Tibial nerve (tissue), 3 donors: ENCODE measurements around the gene CIROP.

Experiments used
- POLR2A ChIP-seq, 2 donors: fragments of 450-650 bp; IDR thresholded peaks; one replicate each; pipeline ENCODE4 v1.6.1; 2017; ENCODE audit warnings: antibody characterized with exemption in 2 of 2, mild to moderate bottlenecking in 2 of 2, moderate library complexity in 2 of 2
- TF ChIP-seq, protein P1 (sequence below), 5 experiments: fragments of 200-600 bp in 3 of 5; fragments of 450-650 bp in 2 of 5; sonication (generic) in 3 of 5; IDR thresholded peaks; one replicate each; pipeline ENCODE4 v1.5.1; 2016 to 2019; ENCODE audit warnings: antibody characterized with exemption in 5 of 5, mild to moderate bottlenecking in 3 of 5, moderate library complexity in 2 of 5

DNA sequence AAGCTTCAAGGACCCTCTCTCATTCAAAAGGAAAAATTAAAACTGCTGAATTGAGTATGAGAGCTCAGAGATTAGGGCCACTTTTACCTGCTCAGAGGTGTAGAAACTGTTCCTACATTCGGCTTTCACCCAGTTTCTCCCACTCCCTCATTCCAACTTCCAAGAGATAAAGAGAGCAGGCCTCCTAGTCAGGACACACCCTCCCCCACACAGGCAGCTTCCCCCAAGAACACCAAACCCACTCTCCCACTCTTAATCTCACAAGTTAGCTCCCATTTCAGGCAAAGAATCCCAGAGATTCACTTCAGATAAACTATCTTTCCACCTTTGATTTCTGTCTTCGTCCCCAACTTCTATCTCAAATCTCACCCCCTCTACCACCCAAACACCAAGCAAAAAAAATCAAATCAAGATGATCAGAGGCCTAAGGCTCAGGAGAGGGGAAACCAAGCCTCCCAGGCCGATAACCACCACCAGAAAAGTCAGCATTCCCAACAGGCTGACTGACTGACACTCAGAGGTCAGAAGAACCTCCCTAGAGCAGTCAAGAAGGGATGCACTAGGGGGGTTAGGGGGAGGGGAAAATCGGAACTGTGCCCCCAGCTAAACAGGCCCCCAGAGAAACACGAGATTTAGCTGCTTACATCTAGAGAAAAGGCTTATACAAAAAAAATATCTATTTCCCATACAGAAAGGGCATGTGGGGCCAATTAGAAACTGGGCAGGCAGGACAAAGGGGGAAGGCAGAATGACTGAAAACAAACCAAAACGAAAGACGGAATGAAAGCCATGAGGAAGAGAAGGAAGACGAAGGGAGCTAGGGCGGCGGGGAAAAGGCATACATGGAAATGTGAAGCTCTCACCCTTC is 34.3 kb downstream of the CIROP start:
- TF ChIP-seq POLR2A (IDR thresholded peaks at IDR 0.05) = no peak
- TF ChIP-seq, protein P1, sequence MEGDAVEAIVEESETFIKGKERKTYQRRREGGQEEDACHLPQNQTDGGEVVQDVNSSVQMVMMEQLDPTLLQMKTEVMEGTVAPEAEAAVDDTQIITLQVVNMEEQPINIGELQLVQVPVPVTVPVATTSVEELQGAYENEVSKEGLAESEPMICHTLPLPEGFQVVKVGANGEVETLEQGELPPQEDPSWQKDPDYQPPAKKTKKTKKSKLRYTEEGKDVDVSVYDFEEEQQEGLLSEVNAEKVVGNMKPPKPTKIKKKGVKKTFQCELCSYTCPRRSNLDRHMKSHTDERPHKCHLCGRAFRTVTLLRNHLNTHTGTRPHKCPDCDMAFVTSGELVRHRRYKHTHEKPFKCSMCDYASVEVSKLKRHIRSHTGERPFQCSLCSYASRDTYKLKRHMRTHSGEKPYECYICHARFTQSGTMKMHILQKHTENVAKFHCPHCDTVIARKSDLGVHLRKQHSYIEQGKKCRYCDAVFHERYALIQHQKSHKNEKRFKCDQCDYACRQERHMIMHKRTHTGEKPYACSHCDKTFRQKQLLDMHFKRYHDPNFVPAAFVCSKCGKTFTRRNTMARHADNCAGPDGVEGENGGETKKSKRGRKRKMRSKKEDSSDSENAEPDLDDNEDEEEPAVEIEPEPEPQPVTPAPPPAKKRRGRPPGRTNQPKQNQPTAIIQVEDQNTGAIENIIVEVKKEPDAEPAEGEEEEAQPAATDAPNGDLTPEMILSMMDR (IDR thresholded peaks at IDR 0.05) = no peak
